AG04450 (cell line): ENCODE data around the gene PAGR1. TPM values are rescaled to one million over a fixed set of nuclear protein-coding genes. Genes with fewer than 3 reads are reported as not detected.
"Not testable (repeated sequence)": the region's sequence is repeated elsewhere in the genome, so short reads cannot be mapped to it uniquely, and the experiment has no call there.

Experiments
- CTCF ChIA-PET: fragments of 300-600, 350-600 bp; formaldehyde crosslinking; extraction: SDS; loops from one replicate; lab custom pipeline; 2022; ENCODE audit warnings: antibody characterized with exemption, inconsistent platforms; lab: Charles Lee
- POLR2A ChIA-PET: fragments of 350-600 bp; formaldehyde crosslinking; extraction: SDS; loops from one replicate; lab custom pipeline; 2021; ENCODE audit warnings: antibody characterized with exemption, inconsistent platforms; lab: Yijun Ruan, JAX
- DNase-seq: peaks from one replicate; pipeline ENCODE4 v3.0.0-alpha.2; 2011; ENCODE audit warnings: low read depth, low spot score
- H3K27ac ChIP-seq: one replicate; pipeline ENCODE4 v1.5.1; 2012; ENCODE audit warnings: low read depth, low read length, control low read depth
- H3K27me3 ChIP-seq: one replicate; pipeline ENCODE4 v1.6.0; 2012; ENCODE audit warnings: low read length; ENCODE audit not compliant: control insufficient read depth, insufficient read depth
- H3K4me3 ChIP-seq: 2 replicates; pipeline ENCODE4 v1.5.1; 2011; ENCODE audit warnings: mild to moderate bottlenecking, low read depth, low read length, control low read depth
- H3K9me3 ChIP-seq: 2 replicates; pipeline ENCODE4 v1.5.1; 2012; ENCODE audit warnings: low read length; ENCODE audit not compliant: control insufficient read depth, insufficient read depth
- polyA plus RNA-seq: library from polyadenylated mRNA; depleted of rRNA; stranded (reverse); fragments of >200 nt; gene quantifications from 2 replicates; pipeline ENCODE4 v1.2.3, GENCODE V29; 2011
- TF ChIP-seq, protein P1 (sequence below): IDR thresholded peaks from 2 replicates; pipeline ENCODE4 v1.5.1; 2011; ENCODE audit warnings: low read depth, low read length, control low read depth, inconsistent platforms

The PAGR1 gene
- polyA plus RNA-seq, 1 experiment = 14.5 TPM

DNA sequence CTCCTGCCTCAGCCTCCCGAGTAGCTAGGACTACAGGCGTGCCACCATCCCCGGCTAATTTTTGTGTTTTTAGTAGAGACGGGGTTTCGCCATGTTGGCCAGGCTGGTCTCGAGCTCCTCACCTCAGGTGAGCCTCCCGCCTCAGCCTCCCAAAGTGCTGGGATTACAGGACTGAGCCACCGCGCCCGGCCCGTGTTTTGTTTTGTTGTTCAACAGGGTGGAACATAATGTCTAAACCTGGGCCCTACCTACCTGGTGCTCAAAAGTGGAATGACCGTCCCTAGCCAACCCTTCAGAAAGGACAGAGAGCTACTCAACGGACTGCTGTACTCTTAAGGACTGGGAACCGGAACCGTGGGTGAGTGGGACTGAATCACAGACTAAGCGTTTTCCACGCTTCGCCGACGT, 26.2 kb upstream of the PAGR1 start:
- POLR2A ChIA-PET = interaction anchor here (0.6 to 1.2 kb wide), 7 partner anchors 20 to 810 kb away, joined by 3 to 7 read pairs (median 4); partner anchors contain the start of genes PAGR1 and PRRT2
- H3K9me3 ChIP-seq = no peaks in the 10 kb centered on the region; the same call in 1 of the 2 replicates
- peak overlapping the region; percentile 57 for H3K27ac ChIP-seq
- CTCF ChIA-PET = interaction anchor here (0.5 to 2.1 kb wide), 10 partner anchors 11 to 247 kb away, joined by 3 to 11 read pairs (median 4); partner anchors contain the start of genes ASPHD1 and ZG16
- DNase-seq = no peak
- TF ChIP-seq, protein P1, sequence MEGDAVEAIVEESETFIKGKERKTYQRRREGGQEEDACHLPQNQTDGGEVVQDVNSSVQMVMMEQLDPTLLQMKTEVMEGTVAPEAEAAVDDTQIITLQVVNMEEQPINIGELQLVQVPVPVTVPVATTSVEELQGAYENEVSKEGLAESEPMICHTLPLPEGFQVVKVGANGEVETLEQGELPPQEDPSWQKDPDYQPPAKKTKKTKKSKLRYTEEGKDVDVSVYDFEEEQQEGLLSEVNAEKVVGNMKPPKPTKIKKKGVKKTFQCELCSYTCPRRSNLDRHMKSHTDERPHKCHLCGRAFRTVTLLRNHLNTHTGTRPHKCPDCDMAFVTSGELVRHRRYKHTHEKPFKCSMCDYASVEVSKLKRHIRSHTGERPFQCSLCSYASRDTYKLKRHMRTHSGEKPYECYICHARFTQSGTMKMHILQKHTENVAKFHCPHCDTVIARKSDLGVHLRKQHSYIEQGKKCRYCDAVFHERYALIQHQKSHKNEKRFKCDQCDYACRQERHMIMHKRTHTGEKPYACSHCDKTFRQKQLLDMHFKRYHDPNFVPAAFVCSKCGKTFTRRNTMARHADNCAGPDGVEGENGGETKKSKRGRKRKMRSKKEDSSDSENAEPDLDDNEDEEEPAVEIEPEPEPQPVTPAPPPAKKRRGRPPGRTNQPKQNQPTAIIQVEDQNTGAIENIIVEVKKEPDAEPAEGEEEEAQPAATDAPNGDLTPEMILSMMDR = no peak
- H3K27me3 ChIP-seq = no peaks in the 10 kb centered on the region
- H3K4me3 ChIP-seq = peak overlapping the region; percentile 68

DNA sequence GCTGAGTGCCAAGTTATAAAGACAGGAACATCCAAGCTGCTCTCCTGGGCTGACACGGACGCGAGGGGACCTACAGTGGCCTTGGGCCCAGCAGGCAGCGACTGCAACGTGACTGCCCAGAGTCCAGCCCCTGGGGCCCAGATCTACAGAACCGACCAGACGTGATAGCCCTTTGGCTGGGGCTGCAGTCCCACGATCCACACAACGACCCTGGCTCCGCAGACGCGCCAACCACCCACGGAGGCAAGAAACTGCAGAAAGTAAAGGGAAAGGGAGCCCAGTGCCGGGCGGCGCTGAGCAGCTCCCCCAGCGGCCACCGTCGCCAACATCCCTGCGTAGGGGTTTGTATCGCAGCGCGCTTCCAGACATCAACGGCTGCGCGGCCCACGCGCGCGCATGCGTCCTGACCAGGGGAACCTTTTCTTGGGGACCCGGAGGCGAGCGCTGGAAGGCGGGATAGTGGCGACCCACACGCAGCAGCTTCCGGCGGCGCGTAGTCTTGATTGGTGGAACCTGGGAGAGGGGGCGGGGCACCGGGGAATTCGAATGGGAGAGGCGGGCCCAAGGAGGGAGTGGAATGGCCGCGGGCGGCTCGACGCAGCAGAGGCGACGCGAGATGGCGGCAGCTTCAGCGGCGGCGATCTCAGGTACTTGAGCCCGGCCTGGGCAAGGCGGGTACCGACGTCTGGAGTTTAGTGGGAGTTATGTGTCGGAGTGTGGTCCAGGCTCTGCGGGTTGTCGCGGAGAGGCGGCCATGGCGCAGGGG, 25.6 kb upstream of the PAGR1 start, which contains the start of gene KIF22:
KIF22 (plus strand) TSS at position 569 of the 766 bp plus-strand sequence; CDS start at position 578, 9 bp downstream.
- TF ChIP-seq, protein P1 = peak; percentile 67
- CTCF ChIA-PET = interaction anchor here (0.6 to 2.1 kb wide), 8 partner anchors 12 to 117 kb away, joined by 3 to 11 read pairs (median 4); partner anchors contain the start of genes ASPHD1 and ZG16
- POLR2A ChIA-PET = interaction anchor here (0.6 to 1.2 kb wide), 7 partner anchors 21 to 811 kb away, joined by 3 to 7 read pairs (median 4); partner anchors contain the start of genes PAGR1 and PRRT2
- Histone ChIP-seq H3K9me3 (no peaks in the 10 kb centered on the region; the same call in 1 of the 2 replicates), H3K27me3 (no peaks in the 10 kb centered on the region), H3K4me3 (peak within 1 kb of the TSS; percentile 88), H3K27ac (peak within 1 kb of the TSS; percentile 57)
- peak; percentile 98 for DNase-seq

GRCh38 chr16:29790949-29791844, 24.8 kb upstream of the PAGR1 start:
- no peak overlapping the region for H3K27ac ChIP-seq
- TF ChIP-seq, protein P1 = no peak
- H3K9me3 ChIP-seq = no peaks in the 10 kb centered on the region; the same call in 1 of the 2 replicates
- no peak for DNase-seq
- H3K27me3 ChIP-seq = no peaks in the 10 kb centered on the region
- peak overlapping the region; percentile 88 for H3K4me3 ChIP-seq
- ChIA-PET CTCF (interaction anchor here (0.6 to 2.1 kb wide), 7 partner anchors 13 to 118 kb away, joined by 3 to 11 read pairs (median 3); partner anchors contain the start of genes ASPHD1 and ZG16), POLR2A (interaction anchor here (1.2 kb wide), 1 partner anchor 25 kb away, joined by 7 read pairs; the partner anchor contains the start of gene PAGR1)

DNA sequence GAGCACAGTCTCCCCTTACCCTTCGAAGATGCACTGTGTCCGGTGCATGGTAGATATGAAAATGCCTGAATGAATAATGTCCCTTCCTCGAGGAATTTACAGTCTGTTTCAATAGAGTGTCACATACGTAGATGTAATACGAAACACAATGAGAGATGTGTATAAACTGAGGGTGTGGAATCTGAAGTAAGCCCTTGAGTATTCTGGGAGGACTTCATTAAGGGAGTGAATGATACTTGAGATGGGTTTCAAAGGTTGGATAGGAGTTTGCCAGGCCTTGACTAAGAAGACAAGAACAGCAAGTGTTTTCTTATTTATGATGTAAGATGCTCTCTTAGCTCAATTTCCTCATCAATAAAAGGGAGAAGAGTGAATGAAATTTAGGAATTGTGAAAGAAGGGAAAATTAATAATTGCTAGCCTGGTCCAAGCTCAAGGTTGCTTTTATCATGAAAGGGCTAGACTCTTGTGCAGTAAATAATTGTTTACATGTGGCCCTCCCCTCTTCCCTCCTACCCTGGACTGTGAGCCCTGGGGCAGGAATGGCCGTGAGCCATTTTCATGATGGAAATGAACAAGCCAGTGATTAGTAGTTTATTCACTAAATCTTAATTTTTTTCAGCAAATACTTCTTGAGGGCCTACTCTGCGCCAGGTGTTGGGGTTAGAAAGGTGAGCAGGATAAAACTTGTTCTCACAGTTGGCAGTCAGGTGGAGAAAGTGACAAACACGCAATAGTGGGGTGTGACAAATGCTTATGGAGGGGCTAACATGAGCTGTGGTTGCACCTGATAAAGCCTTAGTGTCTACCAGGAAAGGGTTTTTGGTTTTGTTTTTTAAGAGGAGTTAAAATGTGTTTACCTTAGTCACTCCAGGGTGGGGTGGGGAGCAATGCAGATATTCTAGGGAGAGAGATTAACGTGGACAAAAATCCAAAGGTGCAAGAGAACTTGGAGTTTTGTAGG, 23.8 kb upstream of the PAGR1 start:
- no peaks in the 10 kb centered on the region for H3K27me3 ChIP-seq
- POLR2A ChIA-PET = no interaction called here
- no peak overlapping the region for H3K27ac ChIP-seq
- TF ChIP-seq, protein P1 = no peak
- CTCF ChIA-PET = interaction anchor here (1.2 kb wide), 1 partner anchor 57 kb away, joined by 5 read pairs; no protein-coding TSS in a partner anchor
- DNase-seq = no peak
- peak overlapping the region; percentile 88 for H3K4me3 ChIP-seq
- no peaks in the 10 kb centered on the region; the same call in 1 of the 2 replicates for H3K9me3 ChIP-seq

DNA sequence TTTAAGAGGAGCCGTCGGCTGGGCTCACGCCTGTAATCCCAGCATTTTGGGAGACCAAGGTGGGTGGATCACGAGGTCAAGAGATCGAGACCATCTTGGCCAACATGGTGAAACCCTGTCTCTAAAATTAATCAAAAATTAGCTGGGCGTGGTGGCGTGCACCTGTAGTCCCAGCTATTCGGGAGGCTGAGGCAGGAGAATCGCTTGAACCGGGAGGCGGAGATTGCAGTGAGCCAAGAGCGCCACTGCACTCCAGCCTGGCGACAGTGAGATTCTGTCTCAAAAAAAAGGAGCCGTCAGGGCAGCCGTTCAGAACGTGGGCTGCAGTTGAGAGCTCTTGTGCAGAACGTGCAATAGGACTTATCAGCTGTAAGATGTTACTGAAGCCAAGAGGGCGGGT, 22.8 kb upstream of the PAGR1 start:
- H3K9me3 ChIP-seq, POLR2A ChIA-PET, H3K4me3 ChIP-seq, H3K27me3 ChIP-seq, DNase-seq, H3K27ac ChIP-seq: not testable (repeated sequence)
- CTCF ChIA-PET = interaction anchor here (1.2 to 1.5 kb wide), 2 partner anchors 8 to 56 kb away, joined by 5 to 9 read pairs; no protein-coding TSS in a partner anchor
